Stimulated activated CD4-positive, alpha-beta T cell treated with anti-CD3 and anti-CD28 coated beads, Interleukin-4, amount 100 ng/mL, for 4 hours (primary cell): ENCODE data around the gene FBXL7.

ENCODE experiments used
- DNase-seq, 2 experiments: peaks; one replicate each; pipeline ENCODE4 v3.0.0-alpha.2; 2020

FBXL7 gene

DNA sequence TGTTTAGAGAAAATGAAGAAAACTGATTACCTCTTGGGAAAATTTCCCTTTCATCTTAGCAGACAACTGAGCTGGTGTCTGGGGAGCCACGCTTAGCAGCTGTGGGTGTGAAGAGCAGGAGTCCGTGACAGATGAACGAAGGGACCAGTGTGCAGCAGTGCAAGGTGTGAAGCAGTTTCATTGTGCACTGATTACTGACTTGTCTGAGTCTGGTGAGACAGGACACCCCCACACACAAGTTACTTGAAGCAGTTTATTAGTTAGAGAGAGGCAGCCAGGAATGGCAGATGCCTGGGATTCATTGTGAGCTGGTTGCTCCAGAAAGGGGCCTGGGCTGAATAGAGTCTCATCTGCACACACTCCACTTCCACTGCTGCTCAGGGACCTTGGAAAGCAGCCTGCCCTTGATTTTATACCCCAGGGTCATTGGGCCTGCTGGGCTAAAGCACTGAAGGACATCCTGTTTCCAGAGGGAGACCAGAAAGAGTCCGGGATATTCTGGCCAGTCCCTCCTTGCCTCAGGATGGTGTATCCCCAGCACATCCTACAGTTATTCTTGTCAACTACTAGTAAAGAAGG, 47.4 kb downstream of the FBXL7 start:
- no peak for DNase-seq

DNA sequence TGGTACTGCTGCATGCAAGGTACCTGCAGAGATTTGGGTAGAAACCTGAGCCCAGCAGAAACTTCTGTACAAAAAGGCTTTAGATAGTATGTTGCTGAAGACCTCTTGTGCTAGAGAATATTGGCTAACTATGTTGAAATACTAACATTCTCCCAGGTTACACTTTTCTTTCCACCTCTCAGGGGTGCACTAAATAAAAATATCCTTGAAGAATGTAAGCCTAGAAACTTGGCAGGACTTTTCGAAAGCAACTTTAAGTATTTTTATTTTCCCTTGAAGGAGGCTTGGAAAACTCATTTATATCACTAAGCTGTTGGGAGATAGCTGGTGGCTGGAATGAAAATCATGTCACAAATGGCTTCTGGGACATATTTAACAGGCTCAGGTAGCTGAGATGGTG, 50.0 kb downstream of the FBXL7 start:
- no peak for DNase-seq

DNA sequence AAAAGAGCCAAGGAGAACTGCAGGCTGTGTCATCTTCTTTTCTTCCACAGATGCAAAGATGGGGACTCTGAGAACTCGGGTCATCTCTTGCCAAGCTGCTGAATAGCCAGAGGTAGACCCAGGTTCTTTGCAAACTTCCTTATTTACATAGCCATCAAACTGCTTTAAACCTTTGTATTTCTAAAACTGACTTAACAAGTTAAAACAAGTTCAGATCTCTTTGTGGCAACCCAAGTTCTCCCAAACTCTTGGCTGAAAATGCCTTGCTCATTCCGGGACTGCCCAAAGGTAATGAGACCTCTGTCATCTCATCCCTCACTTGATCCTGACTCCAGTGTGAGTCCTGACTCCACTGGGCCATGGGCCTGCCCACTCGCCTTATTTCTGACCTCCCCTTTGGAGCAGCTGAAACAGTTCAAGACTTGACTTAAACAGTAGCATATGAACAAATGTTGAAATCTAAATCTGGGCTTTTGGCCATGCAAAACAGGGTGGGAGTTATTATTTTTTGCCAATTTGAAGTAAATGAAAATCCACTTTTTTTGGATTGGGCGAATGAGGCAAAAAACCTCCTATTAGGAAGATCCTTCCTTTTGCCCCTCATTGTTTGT, 50.6 kb downstream of the FBXL7 start:
- no peak for DNase-seq

DNA sequence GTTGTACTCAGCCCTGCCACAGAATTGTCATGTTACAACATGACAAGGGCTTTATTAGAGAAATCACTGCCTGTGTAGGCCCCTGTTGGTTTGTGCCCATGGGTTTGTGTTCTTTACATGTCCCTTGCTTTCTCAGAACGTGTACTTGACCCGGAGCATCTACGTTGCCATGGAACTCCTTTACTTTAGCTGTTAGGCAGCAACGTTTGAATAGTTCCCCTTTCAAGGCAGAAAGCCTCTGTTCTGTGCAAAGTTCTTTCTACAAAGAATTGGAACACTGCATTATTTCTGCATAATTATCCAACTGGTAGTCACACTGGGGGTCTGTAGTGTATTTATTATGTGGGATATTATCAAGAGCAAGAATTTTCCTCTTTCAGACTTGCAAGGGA, 51.1 kb downstream of the FBXL7 start:
- no peak for DNase-seq

DNA sequence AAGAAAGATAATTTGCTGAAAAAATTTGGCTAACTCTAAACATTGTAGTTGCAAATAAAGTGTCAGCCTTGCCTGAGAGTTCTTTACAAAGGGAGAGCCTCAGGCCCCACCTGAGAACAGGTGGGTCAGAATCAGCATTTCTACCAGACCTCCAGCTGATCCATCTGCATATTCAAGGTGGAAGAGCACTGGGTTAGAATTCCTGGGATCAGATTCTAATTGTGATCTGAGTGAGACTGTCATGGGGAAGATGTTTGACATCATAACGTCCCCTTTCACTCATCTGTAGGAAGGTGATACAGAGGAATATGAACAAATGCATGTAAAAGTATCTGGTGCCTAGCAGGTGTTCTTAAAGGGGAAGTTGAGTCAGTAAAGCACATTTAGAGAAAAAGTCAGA, 54.6 kb downstream of the FBXL7 start:
- no peak for DNase-seq

DNA sequence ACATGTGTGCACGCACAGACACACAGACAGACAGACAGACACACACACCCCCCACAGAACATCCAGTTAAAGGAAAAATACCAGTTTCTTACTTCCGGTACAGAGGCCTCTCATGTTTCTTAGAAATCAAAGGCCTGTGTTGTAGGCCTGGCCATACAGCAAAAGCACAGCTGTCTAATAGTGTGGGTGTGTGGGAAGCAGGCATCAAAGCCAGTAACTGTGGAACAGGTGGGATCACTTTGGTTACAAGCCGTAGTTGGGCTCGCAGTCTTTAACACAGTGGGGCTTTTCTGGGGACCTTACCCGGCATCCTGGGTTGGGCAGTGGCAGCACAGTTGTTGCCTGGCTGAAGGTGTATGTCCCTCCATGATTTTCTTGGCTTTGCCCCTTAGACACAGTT, 55.2 kb downstream of the FBXL7 start:
- DNase-seq: no peak

DNA sequence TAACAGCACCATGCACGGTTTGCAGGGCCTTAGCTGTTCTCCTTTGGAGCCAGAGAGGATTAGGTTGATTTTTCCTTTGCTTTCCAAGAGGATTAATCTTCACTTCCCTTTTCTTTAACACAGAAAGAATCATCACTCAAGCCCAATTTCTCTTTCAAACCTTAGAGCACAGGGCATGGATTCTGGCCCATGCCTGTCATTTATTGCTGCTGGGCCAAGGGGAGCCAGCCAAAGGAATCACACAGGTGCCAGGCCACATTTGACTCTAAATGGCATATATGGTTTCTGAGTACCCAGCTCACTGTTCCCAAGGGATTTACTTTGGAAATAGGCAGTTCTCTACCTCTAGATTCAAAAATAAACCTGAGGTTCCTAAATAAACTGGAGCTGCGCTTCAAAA, 58.3 kb downstream of the FBXL7 start:
- no peak for DNase-seq

DNA sequence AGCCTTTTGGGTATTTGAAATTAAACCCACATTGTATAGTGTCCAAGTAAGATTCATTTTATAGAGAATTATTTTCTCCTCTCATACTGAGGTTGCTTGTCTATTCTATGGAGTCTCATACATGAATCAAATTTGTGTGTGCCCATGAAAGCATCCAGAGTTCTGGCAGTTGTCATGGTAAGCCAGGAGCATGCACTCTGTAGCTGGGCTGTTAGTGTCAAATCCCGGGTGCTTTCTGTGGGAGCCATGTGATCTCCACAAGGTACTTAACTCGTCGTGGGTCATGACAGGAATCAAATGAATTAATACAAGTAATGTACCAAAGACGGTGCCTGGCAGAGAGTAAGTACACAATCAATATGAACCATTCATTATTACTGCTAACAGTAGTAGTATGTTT, 58.7 kb downstream of the FBXL7 start:
- no peak for DNase-seq

DNA sequence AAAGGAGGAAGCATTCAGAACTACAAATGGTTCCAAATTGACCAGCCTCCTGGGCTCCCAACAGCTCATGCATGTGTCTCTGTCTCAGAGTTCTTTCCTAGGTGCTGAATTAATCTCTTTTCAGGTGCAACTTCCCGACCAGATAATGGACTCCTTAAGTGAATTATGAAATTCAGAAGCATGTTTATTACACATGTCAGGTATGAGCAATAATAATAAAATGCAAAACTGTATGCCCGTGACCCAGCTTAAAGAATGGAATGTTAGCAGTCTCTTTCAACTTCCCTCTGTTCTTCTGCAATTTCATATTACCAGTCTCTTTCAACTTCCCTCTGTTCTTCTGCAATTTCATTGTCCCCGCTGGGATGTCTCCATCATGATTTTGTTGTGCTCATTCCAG, 60.4 kb downstream of the FBXL7 start:
- DNase-seq: no peak

DNA sequence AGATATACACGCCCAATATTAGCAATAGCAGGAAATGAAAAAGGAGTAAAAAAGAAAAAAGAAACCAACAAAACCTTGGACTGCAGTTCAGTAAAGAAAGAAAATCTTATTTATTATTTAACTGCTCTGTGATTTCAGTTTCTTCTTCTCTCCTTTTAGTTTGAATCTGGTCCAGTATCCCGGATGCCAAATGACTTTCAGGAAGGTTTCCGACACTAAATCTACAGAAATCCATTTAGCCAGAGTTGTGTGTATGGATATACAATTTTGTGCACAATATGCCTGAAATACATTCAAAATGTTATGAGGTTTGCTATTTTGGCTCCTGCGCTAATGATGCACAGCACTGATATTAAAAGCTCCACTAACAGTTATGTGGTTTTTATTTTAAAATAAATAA, 64.5 kb downstream of the FBXL7 start:
- no peak for DNase-seq

DNA sequence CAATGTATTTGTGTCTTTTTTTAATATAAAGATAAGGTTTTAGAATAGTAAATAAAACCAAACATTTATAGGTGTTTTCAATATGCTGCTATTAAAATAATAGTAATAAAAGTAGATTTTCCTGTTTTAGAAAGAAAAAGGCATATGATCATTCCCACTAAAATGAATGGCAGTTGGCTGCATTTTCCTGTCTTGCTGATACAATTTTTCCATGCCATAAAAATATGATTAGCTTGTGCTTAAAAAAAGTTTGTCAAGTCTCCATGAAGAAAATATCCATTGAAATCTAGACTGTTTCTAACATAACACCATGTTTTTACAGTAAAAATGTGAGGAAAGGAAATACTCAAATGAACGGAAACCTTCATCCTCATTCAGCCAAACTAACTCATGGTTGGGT, 65.0 kb downstream of the FBXL7 start:
- DNase-seq: no peak

DNA sequence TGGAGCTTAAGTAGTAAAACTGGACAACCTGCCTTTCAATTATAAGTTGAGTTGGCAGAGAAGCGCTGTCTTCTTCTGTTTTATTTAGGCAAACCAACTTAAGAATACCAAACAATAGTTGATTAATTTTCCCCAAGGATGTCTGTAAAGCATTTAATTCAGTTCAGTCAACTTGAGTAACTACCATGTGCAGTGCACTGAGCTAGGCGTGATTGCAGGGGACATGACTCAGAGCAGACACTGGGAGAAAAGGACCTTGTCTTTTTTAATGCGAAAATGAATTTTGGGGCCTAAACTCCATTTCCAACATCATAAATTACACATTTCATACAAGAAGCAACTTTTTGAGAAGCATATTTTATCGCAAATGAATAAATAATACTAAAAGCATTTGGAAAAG, 66.3 kb downstream of the FBXL7 start:
- DNase-seq: no peak

DNA sequence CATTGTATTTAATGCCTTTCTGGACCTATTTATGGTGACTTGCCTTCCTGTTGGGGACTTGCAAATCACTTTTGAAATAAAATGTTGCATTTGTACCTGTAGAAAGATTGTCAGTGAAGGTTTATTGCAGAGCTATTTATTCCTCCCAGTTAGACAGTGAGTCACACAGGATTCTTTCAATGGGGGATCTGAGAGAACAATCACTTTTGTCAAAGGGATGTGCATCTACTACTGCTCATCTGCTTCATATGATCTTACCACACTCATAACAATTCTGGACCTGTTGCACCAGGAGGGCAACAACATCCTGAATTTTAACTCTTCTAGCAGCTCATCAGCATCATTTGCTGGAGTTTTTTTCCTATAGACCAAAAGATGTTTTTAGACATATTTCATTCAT, 66.8 kb downstream of the FBXL7 start:
- DNase-seq: no peak

DNA sequence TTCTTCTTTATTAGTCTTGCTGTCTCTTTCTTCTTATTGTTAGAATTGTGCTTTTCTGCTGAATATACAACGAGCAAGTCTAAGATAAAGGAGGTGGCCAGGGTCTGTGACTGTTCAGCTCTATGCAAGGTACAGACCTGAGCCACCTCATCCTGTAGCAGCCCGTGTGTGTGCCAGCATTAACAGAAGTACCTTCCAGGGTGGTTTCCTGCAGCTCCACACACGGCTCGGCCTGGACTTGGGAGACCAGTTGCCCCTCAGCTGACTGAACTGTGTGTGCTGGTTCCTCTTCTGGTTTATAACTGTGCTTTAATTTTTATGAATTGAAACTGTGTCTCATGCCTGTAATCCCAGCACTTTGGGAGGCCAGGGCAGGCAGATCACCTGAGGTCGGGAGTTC, 70.5 kb downstream of the FBXL7 start:
- no peak for DNase-seq

DNA sequence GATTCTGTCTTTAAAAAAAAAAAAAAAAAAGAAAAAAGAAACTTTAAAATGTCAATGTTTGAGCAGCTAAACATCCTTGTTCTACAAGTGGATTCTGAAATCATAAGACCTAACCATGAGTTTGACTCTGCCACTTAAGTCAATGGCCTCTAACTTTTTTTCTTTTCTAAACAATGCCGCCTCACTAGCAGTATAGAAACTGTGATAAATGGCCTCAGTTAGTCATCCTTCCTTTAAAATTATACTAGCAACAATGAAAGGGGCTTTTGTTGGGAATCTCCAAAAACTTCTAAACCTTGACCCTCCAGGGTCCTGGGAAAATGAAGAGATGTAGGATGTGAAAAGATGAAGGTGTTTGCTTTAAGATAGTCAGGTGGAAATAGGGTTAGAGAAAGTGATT, 71.1 kb downstream of the FBXL7 start:
- no peak for DNase-seq

DNA sequence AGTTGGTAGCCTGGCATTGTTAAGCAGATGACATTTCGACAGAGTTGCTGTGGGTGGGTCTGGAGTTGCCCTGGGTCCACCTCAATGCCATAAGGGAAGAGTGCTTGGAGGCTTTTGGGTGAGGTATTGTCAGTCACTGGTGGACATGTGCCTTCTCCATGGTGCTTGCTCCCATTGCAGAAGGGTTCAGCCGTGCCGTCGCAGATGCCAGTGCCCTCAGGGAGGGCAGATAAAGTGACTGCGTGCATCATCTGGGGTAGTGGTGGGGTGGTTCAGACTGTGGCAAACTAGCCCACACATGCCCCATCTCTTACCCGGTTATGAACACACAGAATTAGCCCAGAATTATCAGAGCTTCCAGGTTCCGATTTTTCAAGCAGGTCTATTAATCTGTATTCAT, 71.6 kb downstream of the FBXL7 start:
- DNase-seq: no peak

DNA sequence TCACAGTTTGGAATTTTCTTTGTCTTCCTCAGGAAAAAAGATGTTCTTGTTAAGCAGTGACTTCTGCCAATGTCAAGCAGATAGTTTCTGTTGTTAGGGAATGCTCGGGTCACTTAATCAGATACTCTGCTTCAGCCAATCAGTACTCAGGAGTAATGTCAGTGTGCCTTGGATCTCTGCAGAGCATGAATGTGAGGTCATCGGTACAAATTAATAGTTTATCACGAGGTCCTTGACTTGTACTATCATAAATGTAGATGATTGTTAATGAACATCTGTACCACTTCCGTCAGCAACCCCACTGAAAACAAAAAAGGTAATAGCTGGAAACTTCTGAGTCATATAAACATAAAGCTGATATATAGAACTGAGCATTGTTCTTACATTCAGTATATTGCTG, 73.6 kb downstream of the FBXL7 start:
- DNase-seq: no peak

DNA sequence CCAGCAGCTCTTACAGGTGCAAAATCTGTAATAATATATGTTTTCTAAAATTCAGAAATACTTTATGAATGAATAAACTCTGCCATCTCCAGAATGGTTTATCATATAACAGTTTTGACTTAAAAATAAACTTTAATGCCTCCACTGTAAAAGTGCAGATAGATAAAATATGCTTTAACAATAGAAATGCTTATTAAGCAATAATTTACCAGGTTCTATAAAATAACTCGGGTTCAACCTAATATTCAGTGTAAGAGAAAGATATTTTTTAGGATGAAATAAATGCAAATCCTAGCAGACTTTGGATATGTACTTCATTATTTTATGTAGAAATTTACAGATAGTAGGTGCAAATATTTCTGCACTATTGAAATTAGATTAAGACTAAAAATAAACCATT, 74.1 kb downstream of the FBXL7 start:
- no peak for DNase-seq

DNA sequence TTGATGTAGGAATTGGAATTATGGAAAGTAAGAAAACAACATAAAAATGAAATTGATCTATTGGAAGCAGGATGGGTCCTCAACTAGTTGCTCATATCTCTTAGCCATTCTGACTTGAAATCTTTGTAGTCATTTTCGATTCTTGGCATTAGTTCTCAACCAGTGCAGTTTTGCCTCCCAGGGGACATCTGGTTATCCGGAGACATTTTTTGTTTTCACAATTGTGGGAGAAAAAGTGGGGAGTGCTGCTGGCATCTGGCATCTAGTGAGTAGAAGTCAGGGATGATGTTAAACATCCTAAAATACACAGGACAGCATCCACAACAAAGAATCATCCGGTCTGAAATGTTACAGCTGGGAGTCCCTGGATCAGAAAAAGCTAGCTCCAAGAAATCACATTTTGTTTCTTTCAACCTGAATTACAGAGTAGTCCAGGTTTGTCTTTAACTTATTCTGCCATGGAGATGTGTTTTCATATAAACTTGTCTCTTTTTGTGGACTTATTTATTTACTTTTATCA, 74.9 kb downstream of the FBXL7 start:
- DNase-seq: no peak

DNA sequence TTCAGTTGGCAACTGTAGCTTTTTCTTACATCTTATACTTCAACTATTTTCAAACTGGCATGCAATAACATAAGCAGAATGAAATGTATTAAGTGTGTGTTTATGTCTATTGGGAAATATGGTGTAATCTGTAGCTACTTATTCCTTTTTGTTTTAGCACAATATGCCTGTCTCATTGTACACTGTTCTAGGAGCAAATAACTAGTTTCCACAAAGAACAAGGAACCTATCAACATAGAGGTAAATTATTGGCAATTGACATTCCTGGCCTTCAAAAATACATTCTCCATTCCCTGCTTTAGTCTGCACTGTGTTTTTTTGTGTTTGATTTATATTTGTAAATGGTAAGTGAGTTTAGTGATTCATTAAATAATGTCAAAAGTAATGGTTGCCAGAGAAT, 75.7 kb downstream of the FBXL7 start:
- DNase-seq: no peak

DNA sequence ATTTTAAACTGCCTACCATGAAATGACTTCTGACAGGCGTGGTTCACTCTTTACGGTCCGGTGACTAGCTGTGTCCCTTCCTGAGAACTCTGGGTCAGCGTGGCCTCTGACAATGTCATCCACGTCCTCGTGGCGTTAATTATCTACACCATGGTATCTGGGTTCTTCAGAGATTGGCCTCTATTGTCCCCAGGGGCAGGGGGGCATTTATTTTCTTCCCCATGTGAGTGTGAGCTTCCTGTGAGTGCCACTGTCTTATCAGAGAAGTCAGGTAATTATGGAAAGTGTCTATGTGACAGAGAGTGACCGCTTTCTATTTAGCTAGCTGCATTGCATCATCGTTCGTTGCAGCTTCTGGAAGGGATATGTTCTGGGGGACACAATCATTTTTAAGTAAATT, 77.2 kb downstream of the FBXL7 start:
- no peak for DNase-seq

DNA sequence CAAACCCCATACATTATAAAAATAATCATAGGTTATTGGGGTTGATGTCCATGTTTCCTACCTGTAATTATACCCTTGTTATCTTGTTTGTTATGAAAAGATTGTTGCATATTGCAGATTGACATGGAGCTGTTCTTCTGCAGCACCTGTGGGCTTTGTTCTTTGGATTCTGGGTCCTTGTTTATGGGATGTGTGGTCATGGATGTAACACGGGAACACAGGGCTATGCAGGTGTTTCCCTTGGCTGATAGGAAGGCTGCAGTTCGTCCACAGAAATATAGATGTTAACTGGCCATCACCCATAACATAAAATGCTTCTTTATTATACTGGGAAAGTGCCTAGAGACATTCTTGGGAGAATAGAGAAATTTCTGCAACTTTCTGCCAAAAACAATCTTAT, 77.9 kb downstream of the FBXL7 start:
- no peak for DNase-seq

DNA sequence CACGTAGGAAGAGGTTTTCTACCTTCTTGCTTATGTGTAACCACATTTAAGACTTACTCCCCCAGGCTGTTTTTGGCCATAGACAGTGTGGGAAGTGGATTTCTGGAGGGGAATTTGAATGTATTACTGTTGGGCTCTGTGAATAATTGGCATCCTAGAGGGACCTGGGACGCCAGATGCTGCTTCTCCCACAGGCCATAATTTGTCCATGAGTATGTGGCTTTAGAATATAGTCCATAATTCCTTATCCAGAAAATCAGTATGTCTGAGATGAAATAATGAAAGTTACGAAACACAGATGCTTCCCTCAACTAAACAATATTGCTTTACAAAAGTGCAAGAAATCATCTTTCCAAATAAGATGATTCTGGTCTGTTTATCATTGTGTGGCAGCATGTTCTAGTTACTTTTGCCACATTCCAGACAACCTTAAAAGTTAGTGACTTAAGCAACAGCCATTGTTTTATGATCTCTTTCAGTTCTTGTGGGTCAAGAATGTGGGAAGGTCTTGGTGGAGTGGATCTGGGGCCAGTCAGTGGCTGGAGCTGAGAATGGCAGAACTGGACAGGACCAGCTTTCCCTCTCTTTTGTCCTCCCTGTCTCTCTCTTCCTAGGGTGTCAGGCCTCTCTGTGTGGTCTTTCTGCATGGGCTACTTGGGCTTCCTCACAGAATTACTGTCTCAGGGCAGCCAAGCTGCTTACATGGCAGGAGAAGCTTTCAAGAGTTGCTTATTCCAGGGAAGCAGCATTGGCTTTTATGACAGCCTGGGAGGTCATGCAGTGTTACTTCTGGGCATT, 79.4 kb downstream of the FBXL7 start:
- no peak for DNase-seq

DNA sequence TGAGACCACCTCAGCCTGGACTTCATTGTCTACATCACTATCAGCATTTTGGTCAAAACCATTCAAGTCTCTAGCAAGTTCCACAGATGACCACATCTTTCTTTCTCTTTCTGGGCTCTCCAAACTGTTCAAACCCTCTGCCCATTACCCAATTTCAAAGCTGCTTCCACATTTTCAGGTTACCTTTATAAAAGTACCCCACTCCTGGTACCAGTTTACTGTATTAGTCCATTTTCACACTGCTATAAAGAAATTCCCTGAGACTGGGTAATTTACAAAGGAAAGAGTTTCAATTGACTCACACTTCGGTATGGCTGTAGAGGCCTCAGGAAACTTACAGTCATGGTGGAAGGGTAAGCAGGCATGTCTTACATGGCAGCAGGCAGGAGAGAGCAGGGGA, 84.5 kb downstream of the FBXL7 start:
- DNase-seq: no peak

DNA sequence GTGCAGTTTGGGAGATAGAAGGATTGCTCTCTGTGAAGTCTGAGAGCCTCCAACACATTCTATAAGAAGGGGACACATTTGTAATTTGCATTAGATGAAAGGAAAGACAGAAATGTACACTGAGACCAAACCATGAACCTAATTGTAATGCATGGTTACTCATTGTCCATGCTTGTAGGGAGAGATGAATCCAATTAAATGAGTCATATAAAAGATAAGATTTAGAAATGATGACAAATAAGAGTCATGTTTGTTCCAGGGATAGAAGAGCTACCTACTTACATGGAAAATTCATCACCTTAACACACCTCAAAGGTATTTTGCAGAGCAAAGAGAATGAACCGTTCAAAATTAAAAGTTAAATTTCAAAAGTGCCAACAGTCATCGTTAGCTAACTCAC, 85.1 kb downstream of the FBXL7 start:
- no peak for DNase-seq
